PC-9 (cell line): ENCODE measurements around the gene CD200.

Experiments used
- EZH2 ChIP-seq: fragments of 200-600 bp; sonication (generic); IDR thresholded peaks from 2 replicates; pipeline ENCODE4 v1.8.0; 2017; ENCODE audit warnings: antibody characterized with exemption, low read depth
- TF ChIP-seq, protein P1 (sequence below): fragments of 200-600 bp; sonication (generic); conservative IDR thresholded peaks from 2 replicates; pipeline ENCODE4 v1.6.1; 2017; ENCODE audit warnings: mixed run types, antibody characterized with exemption, mild to moderate bottlenecking, moderate library complexity

DNA sequence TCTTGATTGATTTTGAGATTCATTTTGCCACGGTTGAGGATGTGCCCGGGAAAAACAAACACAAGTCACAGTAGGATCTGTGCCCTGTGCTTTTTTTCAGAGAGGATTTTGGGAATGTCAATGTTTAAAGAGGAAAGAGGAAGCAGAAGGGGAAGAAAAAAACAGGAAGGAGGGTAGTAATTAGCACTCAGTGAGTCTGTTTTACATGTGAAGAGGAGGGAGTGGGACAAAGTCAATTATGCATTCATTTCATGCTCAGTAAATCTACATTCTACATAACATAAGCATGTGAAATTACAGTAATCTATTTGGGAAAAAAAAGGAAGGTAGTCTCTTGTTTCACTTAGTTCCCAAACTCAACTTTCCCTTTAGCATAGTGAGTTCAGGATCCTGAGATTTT, 18.3 kb upstream of the CD200 start:
- TF ChIP-seq, protein P1, sequence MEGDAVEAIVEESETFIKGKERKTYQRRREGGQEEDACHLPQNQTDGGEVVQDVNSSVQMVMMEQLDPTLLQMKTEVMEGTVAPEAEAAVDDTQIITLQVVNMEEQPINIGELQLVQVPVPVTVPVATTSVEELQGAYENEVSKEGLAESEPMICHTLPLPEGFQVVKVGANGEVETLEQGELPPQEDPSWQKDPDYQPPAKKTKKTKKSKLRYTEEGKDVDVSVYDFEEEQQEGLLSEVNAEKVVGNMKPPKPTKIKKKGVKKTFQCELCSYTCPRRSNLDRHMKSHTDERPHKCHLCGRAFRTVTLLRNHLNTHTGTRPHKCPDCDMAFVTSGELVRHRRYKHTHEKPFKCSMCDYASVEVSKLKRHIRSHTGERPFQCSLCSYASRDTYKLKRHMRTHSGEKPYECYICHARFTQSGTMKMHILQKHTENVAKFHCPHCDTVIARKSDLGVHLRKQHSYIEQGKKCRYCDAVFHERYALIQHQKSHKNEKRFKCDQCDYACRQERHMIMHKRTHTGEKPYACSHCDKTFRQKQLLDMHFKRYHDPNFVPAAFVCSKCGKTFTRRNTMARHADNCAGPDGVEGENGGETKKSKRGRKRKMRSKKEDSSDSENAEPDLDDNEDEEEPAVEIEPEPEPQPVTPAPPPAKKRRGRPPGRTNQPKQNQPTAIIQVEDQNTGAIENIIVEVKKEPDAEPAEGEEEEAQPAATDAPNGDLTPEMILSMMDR: no peak
- TF ChIP-seq EZH2: no peak
